8988T (cell line): ENCODE data around the gene MBD3L2.
"Not testable (repeated sequence)": the region's sequence is repeated elsewhere in the genome, so short reads cannot be mapped to it uniquely, and the experiment has no call there.

Source experiments
- DNase-seq: peaks from one replicate; pipeline ENCODE4 v3.0.0; 2011

Gene MBD3L2

GRCh38 chr19:7049021-7049420, at the start of gene MBD3L2:
Gene MBD3L2, plus strand, starts transcription at chr19:7049321. Its CDS starts 53 bp downstream, at chr19:7049374.
- DNase-seq: not testable (repeated sequence)

- no peak for DNase-seq
These were observed 49.2 kb upstream of the MBD3L2 start for GRCh38 chr19:6999933-7000332.

- no peak for DNase-seq
These were observed 48.8 kb upstream of the MBD3L2 start for GRCh38 chr19:7000333-7000732.

- DNase-seq: no peak
These were observed 48.3 kb upstream of the MBD3L2 start for GRCh38 chr19:7000816-7001215.

GRCh38 chr19:7004313-7004931, 44.7 kb upstream of the MBD3L2 start:
- peak; percentile 27 for DNase-seq

- no peak for DNase-seq
These were observed 42.9 kb upstream of the MBD3L2 start for GRCh38 chr19:7006135-7006704.

- DNase-seq: no peak
These were observed 41.3 kb upstream of the MBD3L2 start for GRCh38 chr19:7007859-7008258.

- DNase-seq: no peak
These were observed 38.2 kb upstream of the MBD3L2 start for GRCh38 chr19:7010722-7011593.

GRCh38 chr19:7013678-7014077, 35.4 kb upstream of the MBD3L2 start:
- DNase-seq: no peak

GRCh38 chr19:7018828-7019227, 30.3 kb upstream of the MBD3L2 start:
- no peak for DNase-seq

GRCh38 chr19:7021331-7021730, 27.8 kb upstream of the MBD3L2 start, which contains the start of gene MBD3L2B:
Gene MBD3L2B, minus strand, starts transcription at chr19:7021431. Its CDS starts 34 bp downstream, at chr19:7021397.
- not testable (repeated sequence) for DNase-seq

GRCh38 chr19:7028790-7029189, 20.3 kb upstream of the MBD3L2 start:
- DNase-seq: not testable (repeated sequence)

GRCh38 chr19:7030278-7030677, 18.8 kb upstream of the MBD3L2 start, which contains the start of gene MBD3L5:
Gene MBD3L5, plus strand, starts transcription at chr19:7030578. Its CDS starts 34 bp downstream, at chr19:7030612.
- DNase-seq: not testable (repeated sequence)

GRCh38 chr19:7040079-7040478, 9.0 kb upstream of the MBD3L2 start, which contains the start of gene MBD3L4:
Gene MBD3L4, minus strand, starts transcription at chr19:7040179. Its CDS starts 35 bp downstream, at chr19:7040144.
- not testable (repeated sequence) for DNase-seq

- not testable (repeated sequence) for DNase-seq
These were observed 7.6 kb upstream of the MBD3L2 start for GRCh38 chr19:7041563-7041962.

GRCh38 chr19:7051421-7051820, 2.3 kb downstream of the MBD3L2 start:
- not testable (repeated sequence) for DNase-seq

GRCh38 chr19:7052896-7053295, 3.8 kb downstream of the MBD3L2 start:
- DNase-seq: not testable (repeated sequence)

GRCh38 chr19:7054635-7055368, 5.7 kb downstream of the MBD3L2 start:
- not testable (repeated sequence) for DNase-seq

GRCh38 chr19:7055679-7056078, 6.6 kb downstream of the MBD3L2 start:
- DNase-seq: not testable (repeated sequence)

GRCh38 chr19:7056371-7056770, 7.2 kb downstream of the MBD3L2 start:
- not testable (repeated sequence) for DNase-seq

- not testable (repeated sequence) for DNase-seq
These were observed 9.5 kb downstream of the MBD3L2 start, which contains the start of gene MBD3L3 for GRCh38 chr19:7058576-7058975. Gene MBD3L3, minus strand, starts transcription at chr19:7058676. Its CDS starts 71 bp downstream, at chr19:7058605.

- not testable (repeated sequence) for DNase-seq
These were observed 10.9 kb downstream of the MBD3L2 start for GRCh38 chr19:7059977-7060376.
